Retinal pigment epithelial cell (primary cell): ENCODE data around the gene HAUS8.

ENCODE experiments used
- DNase-seq: peaks from one replicate; pipeline ENCODE4 v3.0.0-alpha.2; 2010; ENCODE audit warnings: low read depth
- H3K4me3 ChIP-seq: 2 replicates; pipeline ENCODE4 v1.5.1; 2011; ENCODE audit warnings: mild to moderate bottlenecking, low read length, control low read depth, moderate library complexity
- TF ChIP-seq, protein P1 (sequence below): conservative IDR thresholded peaks from 2 replicates; pipeline ENCODE4 v1.5.1; 2011; ENCODE audit warnings: low read depth, low read length, control low read depth, inconsistent platforms

The HAUS8 gene

GRCh38 chr19:17006579-17006978, 68.7 kb downstream of the HAUS8 start:
- TF ChIP-seq, protein P1, sequence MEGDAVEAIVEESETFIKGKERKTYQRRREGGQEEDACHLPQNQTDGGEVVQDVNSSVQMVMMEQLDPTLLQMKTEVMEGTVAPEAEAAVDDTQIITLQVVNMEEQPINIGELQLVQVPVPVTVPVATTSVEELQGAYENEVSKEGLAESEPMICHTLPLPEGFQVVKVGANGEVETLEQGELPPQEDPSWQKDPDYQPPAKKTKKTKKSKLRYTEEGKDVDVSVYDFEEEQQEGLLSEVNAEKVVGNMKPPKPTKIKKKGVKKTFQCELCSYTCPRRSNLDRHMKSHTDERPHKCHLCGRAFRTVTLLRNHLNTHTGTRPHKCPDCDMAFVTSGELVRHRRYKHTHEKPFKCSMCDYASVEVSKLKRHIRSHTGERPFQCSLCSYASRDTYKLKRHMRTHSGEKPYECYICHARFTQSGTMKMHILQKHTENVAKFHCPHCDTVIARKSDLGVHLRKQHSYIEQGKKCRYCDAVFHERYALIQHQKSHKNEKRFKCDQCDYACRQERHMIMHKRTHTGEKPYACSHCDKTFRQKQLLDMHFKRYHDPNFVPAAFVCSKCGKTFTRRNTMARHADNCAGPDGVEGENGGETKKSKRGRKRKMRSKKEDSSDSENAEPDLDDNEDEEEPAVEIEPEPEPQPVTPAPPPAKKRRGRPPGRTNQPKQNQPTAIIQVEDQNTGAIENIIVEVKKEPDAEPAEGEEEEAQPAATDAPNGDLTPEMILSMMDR, result no peak
- no peak for DNase-seq
- H3K4me3 ChIP-seq, result no peak overlapping the region

GRCh38 chr19:17005000-17005399, 70.3 kb downstream of the HAUS8 start:
- TF ChIP-seq, protein P1, result peak; percentile 10
- H3K4me3 ChIP-seq, result no peak overlapping the region
- DNase-seq, result no peak

GRCh38 chr19:17004386-17004785, 70.9 kb downstream of the HAUS8 start:
- TF ChIP-seq, protein P1, result no peak
- DNase-seq, result no peak
- H3K4me3 ChIP-seq, result no peak overlapping the region

GRCh38 chr19:17002455-17002854, 72.8 kb downstream of the HAUS8 start:
- H3K4me3 ChIP-seq, result no peak overlapping the region
- TF ChIP-seq, protein P1, result no peak
- DNase-seq, result no peak

GRCh38 chr19:17001603-17002183, 73.6 kb downstream of the HAUS8 start:
- no peak for DNase-seq
- H3K4me3 ChIP-seq, result no peak overlapping the region
- TF ChIP-seq, protein P1, result no peak
